AG04449 (cell line): Measurements from ENCODE around the gene C9orf50.

Source experiments
- CTCF ChIA-PET: fragments of 350-600 bp; formaldehyde crosslinking; extraction: SDS; loops from one replicate; lab custom pipeline; 2021; ENCODE audit warnings: antibody characterized with exemption; lab: Yijun Ruan, JAX
- POLR2A ChIA-PET: fragments of 400-600, 350-600 bp; formaldehyde crosslinking; extraction: SDS; loops from one replicate; lab custom pipeline; 2020; ENCODE audit warnings: antibody characterized with exemption, inconsistent platforms; lab: Yijun Ruan, JAX
- DNase-seq: peaks from one replicate; pipeline ENCODE4 v3.0.0-alpha.2; 2010; ENCODE audit warnings: low read depth, low spot score
- H3K4me3 ChIP-seq: 2 replicates; pipeline ENCODE4 v1.5.1; 2011; ENCODE audit warnings: low read depth, mild to moderate bottlenecking, control low read depth, low read length
- CTCF ChIP-seq: IDR thresholded peaks from one replicate; pipeline ENCODE4 v1.5.1; 2011; ENCODE audit warnings: mild to moderate bottlenecking, moderate library complexity, low read length, control low read depth, inconsistent platforms; ENCODE audit not compliant: insufficient read depth; ENCODE audit errors: missing control alignments

C9orf50 gene

GRCh38 chr9:129568560-129569501 is 52.1 kb downstream of the C9orf50 start:
- TF ChIP-seq CTCF = peak; percentile 6
- no peak for DNase-seq
- CTCF ChIA-PET = interaction anchor here (0.6 to 3.2 kb wide), 5 partner anchors 14 to 426 kb away, joined by 3 to 21 read pairs (median 4); no protein-coding TSS in a partner anchor
- POLR2A ChIA-PET = interaction anchor here (0.6 to 4.3 kb wide), 3 partner anchors 72 to 430 kb away, joined by 3 to 31 read pairs (median 18); no protein-coding TSS in a partner anchor
- peak overlapping the region; percentile 53 for H3K4me3 ChIP-seq

GRCh38 chr9:129567842-129568559 is 52.9 kb downstream of the C9orf50 start:
- ChIA-PET CTCF (interaction anchor here (1.2 to 1.4 kb wide), 2 partner anchors 394 to 425 kb away, joined by 4 read pairs; no protein-coding TSS in a partner anchor), POLR2A (interaction anchor here (0.9 to 1.0 kb wide), 2 partner anchors 70 to 390 kb away, joined by 3 to 4 read pairs; partner anchors contain the start of gene IER5L)
- TF ChIP-seq CTCF = no peak
- no peak for DNase-seq
- peak overlapping the region; percentile 53 for H3K4me3 ChIP-seq

- CTCF ChIA-PET = interaction anchor here (1.4 kb wide), 1 partner anchor 393 kb away, joined by 4 read pairs; no protein-coding TSS in a partner anchor
- H3K4me3 ChIP-seq = no peak overlapping the region; the same call in 1 of the 2 replicates
- POLR2A ChIA-PET = interaction anchor here (0.9 to 1.0 kb wide), 2 partner anchors 70 to 390 kb away, joined by 3 to 4 read pairs; partner anchors contain the start of gene IER5L
- DNase-seq = no peak
- TF ChIP-seq CTCF = no peak
Observed at GRCh38 chr9:129567329-129567728, 53.6 kb downstream of the C9orf50 start.

GRCh38 chr9:129566563-129567266 is 54.2 kb downstream of the C9orf50 start:
- no peak overlapping the region for H3K4me3 ChIP-seq
- no peak for TF ChIP-seq CTCF
- ChIA-PET POLR2A (interaction anchor here (0.9 to 1.0 kb wide), 2 partner anchors 69 to 389 kb away, joined by 3 to 4 read pairs; partner anchors contain the start of gene IER5L), CTCF (interaction anchor here (1.4 kb wide), 1 partner anchor 393 kb away, joined by 4 read pairs; no protein-coding TSS in a partner anchor)
- no peak for DNase-seq

- CTCF ChIA-PET = no interaction called here
- no peak for DNase-seq
- no peak overlapping the region for H3K4me3 ChIP-seq
- POLR2A ChIA-PET = no interaction called here
- TF ChIP-seq CTCF = no peak
Observed at GRCh38 chr9:129562917-129563316, 58.0 kb downstream of the C9orf50 start.
